ENCODE results near the gene OR10A7. TPM values are rescaled to one million over a fixed set of nuclear protein-coding genes. Genes with fewer than 3 reads are reported as not detected.
"Not testable (repeated sequence)": the region's sequence is repeated elsewhere in the genome, so short reads cannot be mapped to it uniquely, and the experiment has no call there.

Gene OR10A7, protein sequence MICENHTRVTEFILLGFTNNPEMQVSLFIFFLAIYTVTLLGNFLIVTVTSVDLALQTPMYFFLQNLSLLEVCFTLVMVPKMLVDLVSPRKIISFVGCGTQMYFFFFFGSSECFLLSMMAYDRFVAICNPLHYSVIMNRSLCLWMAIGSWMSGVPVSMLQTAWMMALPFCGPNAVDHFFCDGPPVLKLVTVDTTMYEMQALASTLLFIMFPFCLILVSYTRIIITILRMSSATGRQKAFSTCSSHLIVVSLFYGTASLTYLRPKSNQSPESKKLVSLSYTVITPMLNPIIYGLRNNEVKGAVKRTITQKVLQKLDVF
- total RNA-seq (2014; rRNA removed; shearing (Covaris generic); ENCODE audit: low replicate concordance) = not detected in 2 replicates

DNA sequence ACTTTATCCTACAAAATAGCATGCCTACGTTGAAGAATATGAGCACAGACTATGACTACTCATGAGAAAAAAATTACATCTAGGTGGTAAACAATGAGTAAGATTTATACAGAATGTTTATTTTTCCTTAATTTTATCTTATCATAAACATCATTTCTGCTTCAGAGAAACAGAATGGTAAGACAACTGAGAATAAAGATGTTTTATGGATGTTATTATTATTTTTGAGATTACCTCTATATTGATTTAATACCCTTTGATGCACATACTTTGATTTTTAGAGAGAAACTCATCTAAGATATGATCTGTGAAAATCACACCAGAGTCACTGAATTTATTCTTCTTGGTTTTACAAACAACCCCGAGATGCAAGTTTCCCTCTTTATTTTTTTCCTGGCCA lies at the start of gene OR10A7:
OR10A7 (plus strand) TSS at position 301 of the 400 bp plus-strand sequence; CDS start at position 301, 0 bp downstream.
- Histone ChIP-seq H3K36me3 (no peaks in the 10 kb centered on the region), H3K27me3 (no peaks in the 10 kb centered on the region), H3K9me3 (no peaks in the 10 kb centered on the region), H3K4me3 (no peak within 1 kb of the TSS)
- DNase-seq = no peak

DNA sequence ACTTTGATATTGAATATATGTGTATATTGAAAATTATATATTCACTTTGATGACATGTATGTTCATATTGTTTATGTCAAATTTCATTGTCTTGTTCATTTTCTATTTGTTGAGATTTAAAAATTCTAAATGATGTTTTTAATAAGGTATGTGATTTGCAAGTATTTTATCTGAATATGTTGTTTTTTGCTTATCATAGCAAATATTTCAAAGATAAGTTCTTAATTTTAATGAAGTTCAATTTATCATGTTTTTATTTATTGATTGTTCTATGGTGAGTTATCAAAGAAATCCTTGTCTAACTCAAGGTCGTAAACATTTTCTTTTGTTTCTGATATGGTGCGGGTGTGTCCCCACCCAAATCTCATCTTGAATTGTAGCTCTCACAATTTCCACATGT lies 49.4 kb upstream of the OR10A7 start:
- Histone ChIP-seq H3K4me3 (no peak overlapping the region), H3K9me3 (no peaks in the 10 kb centered on the region), H3K27me3 (no peaks in the 10 kb centered on the region), H3K36me3 (no peaks in the 10 kb centered on the region)
- DNase-seq = no peak

DNA sequence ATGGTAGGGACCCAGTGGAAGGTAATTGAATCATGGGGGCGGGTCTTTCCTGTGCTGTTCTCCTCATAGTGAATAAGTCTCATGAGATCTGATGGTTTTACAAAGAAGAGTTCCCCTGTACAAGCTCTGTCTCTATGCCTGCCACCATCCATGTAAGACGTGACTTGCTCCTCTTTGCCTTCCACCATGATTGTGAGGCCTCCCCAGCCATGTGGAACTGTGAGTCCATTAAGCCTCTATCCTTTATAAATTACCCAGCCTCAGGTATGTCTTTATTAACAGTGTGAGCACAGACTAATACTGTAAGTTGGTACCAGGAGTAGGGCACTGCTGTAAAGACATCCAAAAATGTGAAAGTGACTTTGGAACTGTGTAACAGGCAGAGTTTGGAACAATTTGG lies 49.0 kb upstream of the OR10A7 start:
- not testable (repeated sequence) for H3K9me3 ChIP-seq, DNase-seq, H3K27me3 ChIP-seq, H3K4me3 ChIP-seq, H3K36me3 ChIP-seq

DNA sequence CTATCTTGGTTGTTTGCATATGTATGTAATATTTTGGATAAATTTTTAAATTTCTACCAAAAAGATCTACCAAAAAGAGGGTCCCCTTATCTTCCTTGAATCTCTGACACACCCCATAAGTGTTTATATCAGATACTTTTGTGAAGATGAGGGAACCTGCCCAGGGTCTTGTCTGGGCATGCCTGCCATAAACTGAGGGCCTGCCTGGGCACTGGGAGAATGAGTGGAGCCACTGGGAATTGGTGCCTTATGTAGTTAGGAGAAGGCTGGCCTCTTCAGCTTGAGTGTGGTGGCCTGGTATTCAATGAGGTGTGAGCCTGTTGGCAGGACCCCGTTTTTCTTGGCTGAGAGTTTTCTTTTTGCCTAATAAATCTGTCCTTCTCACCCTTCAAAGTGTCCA lies 48.1 kb upstream of the OR10A7 start:
- no peak for DNase-seq
- H3K36me3 ChIP-seq = no peaks in the 10 kb centered on the region
- H3K27me3 ChIP-seq = no peaks in the 10 kb centered on the region

DNA sequence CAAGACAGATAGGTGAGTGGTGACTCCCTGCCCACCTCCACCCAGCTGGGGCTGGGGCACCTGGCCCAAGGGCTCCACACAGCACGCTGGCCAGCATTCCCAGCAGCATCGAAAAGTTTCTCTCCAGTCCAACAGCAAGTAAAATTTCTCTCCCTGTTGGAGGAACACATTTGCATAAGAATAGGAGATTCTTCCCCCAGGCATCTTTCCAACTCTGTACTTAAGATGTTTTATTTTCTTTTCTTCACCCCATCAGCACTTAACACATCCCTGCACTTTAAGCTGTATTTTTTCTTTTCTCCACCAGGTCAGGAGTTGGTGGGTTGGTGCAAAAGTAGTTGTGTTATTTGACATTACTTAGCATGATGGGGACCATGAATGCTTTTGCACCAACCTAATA lies 47.4 kb upstream of the OR10A7 start:
- H3K9me3 ChIP-seq = no peaks in the 10 kb centered on the region
- no peaks in the 10 kb centered on the region for H3K27me3 ChIP-seq
- no peak overlapping the region for H3K4me3 ChIP-seq
- no peak for DNase-seq
- H3K36me3 ChIP-seq = no peaks in the 10 kb centered on the region

More for the DNA sequence above, 48.1 kb upstream of the OR10A7 start:
- Histone ChIP-seq H3K4me3 (no peak overlapping the region), H3K9me3 (no peaks in the 10 kb centered on the region)

DNA sequence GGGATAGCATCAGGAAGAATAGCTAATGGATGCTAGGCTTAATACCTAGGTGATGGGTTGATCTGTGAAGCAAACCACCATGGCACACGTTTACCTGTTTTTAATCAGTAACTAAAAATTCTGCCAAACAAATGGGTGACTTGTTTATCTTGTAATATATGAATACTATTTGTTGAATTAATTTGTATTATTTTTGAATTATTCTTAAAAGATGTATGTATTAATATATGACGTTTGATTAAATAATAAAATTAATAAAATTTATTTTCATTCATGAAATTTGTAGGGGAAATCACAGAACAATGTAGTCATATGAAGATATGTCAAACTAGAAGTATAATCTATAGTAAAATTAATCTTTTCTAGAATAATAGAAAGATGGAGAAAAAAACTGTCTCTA lies 32.3 kb upstream of the OR10A7 start:
- no peaks in the 10 kb centered on the region for H3K27me3 ChIP-seq
- H3K4me3 ChIP-seq = no peak overlapping the region
- no peak for DNase-seq
- H3K9me3 ChIP-seq = no peaks in the 10 kb centered on the region
- no peaks in the 10 kb centered on the region for H3K36me3 ChIP-seq

DNA sequence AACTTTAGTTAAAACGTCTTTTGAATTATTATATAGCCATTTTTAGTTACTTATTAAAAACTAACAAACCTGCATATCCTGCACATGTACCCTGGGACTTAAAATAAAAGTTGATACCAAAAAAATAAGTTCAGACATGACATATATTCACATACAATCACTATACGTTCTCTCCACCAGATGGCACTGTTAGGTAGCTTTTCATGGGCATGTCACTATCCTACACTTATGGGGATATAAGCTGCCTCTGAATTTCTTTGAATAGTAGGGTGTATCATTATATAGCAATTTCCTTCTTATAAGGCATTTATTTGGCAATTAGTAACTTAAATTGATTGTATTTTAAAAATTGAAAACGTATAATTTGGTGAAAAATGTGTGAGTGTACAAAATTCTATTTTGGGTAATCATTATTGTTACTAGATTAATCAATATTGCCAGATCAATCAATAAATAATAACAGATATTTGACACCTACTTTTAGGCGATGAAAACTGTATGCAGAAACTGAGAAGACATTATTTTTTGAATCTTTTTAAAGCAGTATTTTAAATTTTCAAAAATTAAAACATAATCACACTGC lies 31.8 kb upstream of the OR10A7 start:
- no peaks in the 10 kb centered on the region for H3K9me3 ChIP-seq
- no peak overlapping the region for H3K4me3 ChIP-seq
- no peaks in the 10 kb centered on the region for H3K27me3 ChIP-seq
- no peak for DNase-seq
- H3K36me3 ChIP-seq = no peaks in the 10 kb centered on the region

DNA sequence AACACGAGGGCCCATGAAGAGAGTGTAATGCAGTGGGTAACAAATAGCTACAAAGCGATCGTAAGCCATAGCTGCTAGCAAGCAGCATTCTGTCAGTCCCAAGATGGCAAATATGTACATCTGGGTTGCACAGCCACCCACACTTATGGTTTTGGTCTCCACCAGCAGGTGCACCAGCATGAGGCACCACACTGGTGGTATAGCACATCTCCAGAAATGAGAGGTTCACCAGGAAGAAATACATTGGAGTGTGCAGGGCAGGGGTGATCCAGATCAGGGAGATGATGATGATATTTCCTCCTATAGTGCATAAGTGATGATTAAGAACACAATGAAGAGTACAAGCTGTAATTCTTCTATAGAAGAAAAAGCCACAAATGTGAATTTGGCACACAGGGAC lies 26.4 kb upstream of the OR10A7 start:
- Histone ChIP-seq H3K9me3 (no peaks in the 10 kb centered on the region), H3K27me3 (no peaks in the 10 kb centered on the region), H3K4me3 (no peak overlapping the region), H3K36me3 (no peaks in the 10 kb centered on the region)
- no peak for DNase-seq

DNA sequence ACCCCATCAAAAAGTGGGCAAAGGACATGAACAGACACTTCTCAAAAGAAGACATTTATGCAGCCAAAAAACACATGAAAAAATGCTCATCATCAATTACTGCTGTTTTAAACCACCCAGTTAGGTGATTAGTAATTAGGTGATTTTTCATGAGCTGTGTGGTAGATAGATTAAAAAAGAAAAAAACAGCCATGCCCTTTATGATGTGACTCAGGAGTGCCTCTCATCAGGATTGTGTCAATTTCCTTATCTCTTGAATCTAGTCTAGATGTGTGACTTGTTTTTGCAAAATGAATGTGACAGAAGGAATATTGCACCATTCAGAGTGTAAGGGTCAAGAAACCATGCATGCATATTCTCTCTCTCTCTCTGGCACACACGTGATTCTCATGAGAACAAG lies 5.7 kb downstream of the OR10A7 start:
- no peak for DNase-seq
- H3K9me3 ChIP-seq = no peaks in the 10 kb centered on the region

DNA sequence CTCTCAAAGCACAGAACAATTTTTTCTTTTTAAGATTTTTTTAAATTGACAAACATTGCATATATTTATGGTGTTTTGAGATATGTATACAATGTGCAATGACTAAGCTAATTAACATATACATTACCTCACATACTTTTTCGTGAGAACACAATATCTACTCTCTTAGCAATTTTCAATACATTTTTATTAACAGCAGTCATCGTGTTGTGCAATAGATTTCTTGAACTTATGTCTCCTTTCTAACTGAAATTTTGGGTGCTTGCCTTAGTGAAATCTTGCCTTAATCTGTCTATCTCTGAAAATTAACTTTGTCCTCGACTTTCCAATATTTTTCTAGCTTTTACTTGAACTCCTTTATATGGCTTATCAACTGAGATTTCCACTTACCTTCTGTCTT lies 6.8 kb downstream of the OR10A7 start:
- H3K36me3 ChIP-seq = no peaks in the 10 kb centered on the region
- no peaks in the 10 kb centered on the region for H3K9me3 ChIP-seq
- no peaks in the 10 kb centered on the region for H3K27me3 ChIP-seq
- DNase-seq = no peak
- H3K4me3 ChIP-seq = no peak overlapping the region

More for the DNA sequence above, 5.7 kb downstream of the OR10A7 start:
- H3K36me3 ChIP-seq = no peaks in the 10 kb centered on the region
- no peaks in the 10 kb centered on the region for H3K27me3 ChIP-seq
- H3K4me3 ChIP-seq = no peak overlapping the region

DNA sequence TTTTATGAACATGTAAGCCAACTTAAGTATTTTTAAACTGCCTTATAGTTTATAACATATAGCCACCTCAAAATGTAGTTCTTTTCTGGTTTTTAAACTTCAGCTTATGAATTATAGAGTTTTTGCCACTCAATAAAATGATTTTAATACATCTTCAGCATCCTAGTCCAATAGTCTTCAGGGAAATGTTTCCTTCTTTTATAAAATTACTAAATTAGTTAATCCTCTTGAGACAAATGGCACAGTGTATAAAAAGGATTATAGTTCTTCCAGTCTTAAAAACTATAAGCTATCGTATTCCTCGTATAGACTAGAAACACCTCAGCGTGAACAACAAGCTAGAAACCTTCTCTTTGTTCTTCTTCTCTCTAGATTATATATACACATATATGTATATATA lies 23.5 kb downstream of the OR10A7 start, which contains the start of gene OR6C74:
OR6C74 (plus strand) TSS at position 301 of the 400 bp plus-strand sequence. CDS start 2,679 bp downstream, outside the sequence.
- DNase-seq = no peak
- Histone ChIP-seq H3K27me3 (no peaks in the 10 kb centered on the region), H3K9me3 (no peaks in the 10 kb centered on the region), H3K4me3 (no peak within 1 kb of the TSS), H3K36me3 (no peaks in the 10 kb centered on the region)

DNA sequence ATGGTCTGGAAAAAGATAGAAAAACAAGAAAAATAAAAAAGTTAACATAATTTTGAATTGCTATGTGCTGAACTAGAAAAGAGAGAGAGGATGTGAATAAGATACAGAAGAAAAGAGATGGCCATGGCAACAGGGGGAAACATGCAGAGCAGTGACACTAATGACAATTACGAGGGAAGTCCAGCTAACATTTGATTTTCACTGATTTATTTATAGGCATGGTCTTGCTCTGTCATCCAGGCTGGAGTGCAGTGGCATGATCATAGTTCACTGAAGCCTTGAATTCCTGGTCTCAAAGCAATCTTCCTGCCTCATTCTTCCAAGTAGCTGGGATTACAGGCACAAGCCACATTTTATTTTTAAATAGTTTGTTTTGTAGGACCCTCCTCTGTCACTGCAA lies 25.3 kb downstream of the OR10A7 start:
- H3K27me3 ChIP-seq = no peaks in the 10 kb centered on the region
- H3K9me3 ChIP-seq = no peaks in the 10 kb centered on the region
- no peaks in the 10 kb centered on the region for H3K36me3 ChIP-seq
- no peak for DNase-seq
- H3K4me3 ChIP-seq = no peak overlapping the region

DNA sequence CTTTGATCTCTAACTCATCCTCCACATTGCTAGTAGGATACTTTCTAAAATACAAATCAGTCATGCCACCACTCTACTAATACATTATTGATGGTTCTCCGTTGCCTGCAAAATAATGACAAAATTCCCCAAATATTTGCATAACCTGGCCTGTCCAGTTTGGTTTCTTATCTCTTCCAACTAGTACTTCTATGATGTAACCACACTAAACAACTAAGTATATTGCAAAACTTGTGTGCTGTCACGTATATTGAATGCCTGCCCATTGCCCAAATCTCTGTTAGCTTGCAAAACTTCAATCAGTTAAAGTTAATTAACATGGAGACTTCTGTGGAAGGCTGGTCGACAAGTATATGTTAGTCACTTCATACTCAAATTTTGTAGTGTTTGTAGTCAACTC lies 30.1 kb downstream of the OR10A7 start:
- no peaks in the 10 kb centered on the region for H3K9me3 ChIP-seq
- no peaks in the 10 kb centered on the region for H3K36me3 ChIP-seq
- no peak for DNase-seq
- no peaks in the 10 kb centered on the region for H3K27me3 ChIP-seq
- H3K4me3 ChIP-seq = no peak overlapping the region

DNA sequence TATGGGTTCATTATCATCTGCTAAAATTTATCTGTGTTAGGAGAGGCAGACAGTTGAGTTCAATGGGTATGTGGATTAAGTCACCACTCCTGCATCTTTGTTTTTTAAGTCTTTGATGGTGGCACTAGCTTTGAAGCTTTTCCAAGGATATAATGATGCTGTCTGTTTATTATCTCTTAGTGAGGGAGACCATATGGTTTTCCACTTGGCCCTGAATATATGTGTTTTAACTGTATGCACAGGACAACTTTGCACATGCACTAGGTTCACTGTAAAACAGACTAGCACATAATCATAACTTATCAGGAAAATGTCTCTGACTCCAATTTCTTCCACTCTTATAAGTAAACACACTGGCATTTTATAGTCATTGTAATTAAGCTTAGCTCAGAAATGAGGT lies 32.5 kb downstream of the OR10A7 start:
- Histone ChIP-seq H3K9me3 (no peaks in the 10 kb centered on the region), H3K4me3 (no peak overlapping the region), H3K27me3 (no peaks in the 10 kb centered on the region), H3K36me3 (no peaks in the 10 kb centered on the region)
- DNase-seq = no peak

DNA sequence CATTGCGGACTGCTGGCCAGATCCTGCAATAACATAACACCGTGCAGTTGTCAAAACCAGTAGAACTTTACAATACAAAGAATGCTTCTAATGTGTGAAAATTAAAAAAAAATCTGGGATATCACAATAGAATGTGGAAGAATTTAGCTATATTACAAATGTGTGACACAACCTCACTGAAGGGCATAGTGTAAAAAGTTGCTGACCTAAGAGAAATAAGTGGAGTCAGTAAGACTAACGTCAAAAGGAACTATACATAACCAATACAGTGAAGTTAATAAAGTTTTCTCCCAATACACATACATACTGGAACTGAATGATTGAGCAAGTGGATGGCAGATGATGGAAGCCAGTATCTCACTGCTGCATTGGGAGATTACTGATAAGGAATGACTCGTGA lies 36.0 kb downstream of the OR10A7 start:
- DNase-seq = no peak
- Histone ChIP-seq H3K36me3 (no peaks in the 10 kb centered on the region), H3K27me3 (no peaks in the 10 kb centered on the region), H3K9me3 (no peaks in the 10 kb centered on the region; the same call in 1 of the 2 replicates), H3K4me3 (no peak overlapping the region)

DNA sequence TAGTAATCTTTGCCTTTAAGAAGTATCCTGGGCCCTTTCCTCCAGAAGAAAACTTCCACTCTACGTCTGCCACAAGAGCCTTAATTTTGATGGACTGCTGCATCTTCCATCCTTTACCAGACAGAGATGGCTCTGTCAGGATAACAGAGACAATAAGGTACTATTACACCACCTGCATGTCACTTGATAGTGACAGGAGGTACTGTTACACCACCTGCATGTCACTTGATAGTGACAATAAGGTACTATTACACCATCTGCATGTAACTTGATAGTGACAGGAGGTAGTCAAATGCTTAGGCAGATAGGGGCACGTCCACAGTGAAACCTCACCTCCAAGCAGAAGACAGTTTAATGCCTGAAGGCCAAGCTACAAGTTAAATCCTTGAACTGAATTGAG lies 37.5 kb downstream of the OR10A7 start:
- no peaks in the 10 kb centered on the region for H3K27me3 ChIP-seq
- H3K36me3 ChIP-seq = no peaks in the 10 kb centered on the region
- H3K9me3 ChIP-seq = no peaks in the 10 kb centered on the region; the same call in 1 of the 2 replicates
- no peak for DNase-seq
- no peak overlapping the region for H3K4me3 ChIP-seq

Measured in MG63 (cell line).